Right hindlimb (tissue), 1 donor: Measurements from ENCODE around the gene GRB2.
"Not testable (repeated sequence)": the region's sequence is repeated elsewhere in the genome, so short reads cannot be mapped to it uniquely, and the experiment has no call there.

Source experiments
- DNase-seq: peaks from one replicate; pipeline ENCODE4 v3.0.0-alpha.2; 2018

Gene GRB2

DNA sequence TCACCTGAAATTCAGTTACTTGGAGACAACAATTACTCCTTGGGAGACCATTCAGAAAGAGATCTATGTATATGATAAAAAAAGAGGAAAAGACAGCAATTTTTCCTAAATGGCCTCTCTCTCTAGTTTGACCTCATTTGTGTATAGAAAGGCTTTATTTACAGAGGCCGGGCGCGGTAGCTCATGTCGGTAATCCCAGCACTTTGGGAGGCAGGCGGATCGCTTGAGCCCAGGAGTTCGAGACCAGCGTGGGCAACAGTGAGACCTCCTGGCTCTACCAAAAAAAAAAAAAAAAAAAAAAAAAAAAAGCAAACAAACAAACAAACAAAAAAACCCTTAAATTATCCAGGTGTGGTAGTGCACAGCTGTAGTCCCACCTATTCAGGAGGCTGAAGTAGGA lies 20.7 kb downstream of the GRB2 start:
- no peak for DNase-seq

DNA sequence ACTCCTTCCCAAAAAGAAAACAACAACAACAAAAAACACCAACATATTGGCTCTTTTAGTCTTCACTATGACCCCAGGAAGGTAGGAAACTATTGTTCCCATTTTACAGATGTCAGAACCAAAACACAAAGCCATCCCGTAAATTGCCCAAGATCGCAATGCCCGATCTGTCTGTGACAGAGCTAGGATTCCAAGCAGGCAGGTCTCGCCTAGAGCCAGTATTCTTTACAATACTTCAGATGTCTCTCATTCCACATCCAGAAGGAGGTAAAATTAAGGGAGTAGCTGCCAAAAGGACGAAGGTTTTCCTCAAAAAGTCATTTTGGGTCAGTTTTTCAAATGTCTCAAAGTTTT lies 21.7 kb downstream of the GRB2 start:
- DNase-seq = no peak

GRCh38 chr17:75380750-75381149 lies 24.7 kb downstream of the GRB2 start:
- DNase-seq = no peak

- no peak for DNase-seq
These were observed 25.2 kb downstream of the GRB2 start for GRCh38 chr17:75380315-75380714.

- DNase-seq = not testable (repeated sequence)
These were observed 26.1 kb downstream of the GRB2 start for GRCh38 chr17:75379426-75379825.

DNA sequence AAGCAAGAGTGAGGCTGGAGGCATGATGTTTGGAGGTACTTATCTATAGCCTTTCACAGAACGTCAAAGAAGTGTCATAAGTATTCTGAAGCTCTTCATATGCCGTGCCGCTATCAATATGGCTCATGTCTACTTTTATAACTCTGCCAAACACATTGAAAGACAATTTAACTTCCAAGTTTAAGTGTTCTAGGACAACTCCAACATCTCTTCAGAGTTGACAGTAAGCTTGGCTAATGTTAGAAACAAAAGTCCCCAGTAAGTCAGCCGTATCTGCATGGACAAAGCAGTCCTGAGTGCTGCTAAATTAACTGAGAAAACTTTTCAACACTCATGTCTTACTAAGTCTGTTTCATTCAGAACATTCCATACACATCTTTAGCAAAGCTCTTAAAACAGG lies 32.2 kb downstream of the GRB2 start:
- no peak for DNase-seq

DNA sequence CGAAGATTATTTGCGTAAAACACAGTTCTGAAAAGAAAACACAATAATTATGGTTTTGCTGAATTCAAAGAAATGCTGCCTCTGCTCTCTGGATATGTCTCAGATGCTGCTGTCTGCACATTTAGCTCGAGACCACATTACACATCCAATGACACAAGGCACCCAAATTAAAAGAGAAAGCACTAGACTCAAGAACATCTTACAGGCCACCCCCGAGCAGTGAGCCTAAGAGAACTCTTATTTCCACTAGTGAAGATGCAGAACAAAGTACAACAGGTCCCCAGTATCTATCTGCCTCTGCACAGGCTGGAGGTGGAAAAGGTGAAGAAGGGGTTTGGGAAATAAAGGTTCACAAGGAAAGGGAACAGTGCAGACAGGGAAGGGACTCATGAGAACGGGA lies 33.5 kb downstream of the GRB2 start:
- DNase-seq = no peak

DNA sequence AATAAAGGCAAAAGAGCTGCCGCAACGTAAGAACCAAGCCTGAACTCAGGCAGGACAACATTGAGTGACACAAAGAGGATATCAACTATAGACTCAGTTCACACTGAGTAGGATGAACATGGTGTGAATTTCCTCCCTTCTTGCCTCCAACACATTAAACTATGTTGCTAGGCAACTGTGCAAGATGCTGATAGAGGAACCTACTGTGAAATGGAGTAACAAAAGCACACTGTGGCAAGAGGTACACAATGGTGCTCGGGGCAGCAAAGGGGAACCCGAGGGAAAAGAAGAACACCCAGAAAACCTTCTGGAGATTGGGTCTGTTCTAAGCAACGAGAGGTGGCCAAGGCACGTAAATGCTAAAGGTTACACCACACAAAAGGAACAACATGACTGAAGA lies 34.1 kb downstream of the GRB2 start:
- no peak for DNase-seq

DNA sequence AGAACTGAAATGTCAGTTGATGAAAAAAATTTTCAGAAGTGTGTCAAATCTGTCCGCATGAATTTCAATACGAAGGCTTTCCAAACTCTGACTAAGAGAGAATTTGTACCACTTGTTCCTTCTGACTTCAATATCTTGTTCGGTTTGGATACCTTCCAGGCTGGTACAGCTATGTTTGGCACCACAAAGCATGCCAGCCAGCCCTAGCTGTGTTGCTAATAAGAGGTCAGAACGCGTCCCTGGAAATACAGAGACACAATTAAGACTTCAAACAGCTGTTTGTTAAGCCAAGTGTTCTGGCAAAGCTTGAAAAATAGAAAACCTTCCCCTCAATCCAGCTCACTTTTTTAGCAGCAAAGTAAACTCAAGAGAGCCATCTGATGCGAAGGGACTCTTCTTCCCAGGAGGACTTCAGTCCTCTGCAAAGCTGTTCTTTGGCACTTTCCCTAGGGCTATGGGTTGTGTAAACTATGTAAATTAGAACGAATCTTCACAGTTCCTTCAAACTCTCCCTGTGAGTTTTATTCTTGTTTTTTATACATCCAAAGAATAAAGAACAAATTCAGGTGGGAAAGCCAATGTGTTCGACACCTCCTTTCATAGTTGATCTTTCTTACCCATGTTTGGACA lies 35.1 kb downstream of the GRB2 start:
- DNase-seq = peak; percentile 32

DNA sequence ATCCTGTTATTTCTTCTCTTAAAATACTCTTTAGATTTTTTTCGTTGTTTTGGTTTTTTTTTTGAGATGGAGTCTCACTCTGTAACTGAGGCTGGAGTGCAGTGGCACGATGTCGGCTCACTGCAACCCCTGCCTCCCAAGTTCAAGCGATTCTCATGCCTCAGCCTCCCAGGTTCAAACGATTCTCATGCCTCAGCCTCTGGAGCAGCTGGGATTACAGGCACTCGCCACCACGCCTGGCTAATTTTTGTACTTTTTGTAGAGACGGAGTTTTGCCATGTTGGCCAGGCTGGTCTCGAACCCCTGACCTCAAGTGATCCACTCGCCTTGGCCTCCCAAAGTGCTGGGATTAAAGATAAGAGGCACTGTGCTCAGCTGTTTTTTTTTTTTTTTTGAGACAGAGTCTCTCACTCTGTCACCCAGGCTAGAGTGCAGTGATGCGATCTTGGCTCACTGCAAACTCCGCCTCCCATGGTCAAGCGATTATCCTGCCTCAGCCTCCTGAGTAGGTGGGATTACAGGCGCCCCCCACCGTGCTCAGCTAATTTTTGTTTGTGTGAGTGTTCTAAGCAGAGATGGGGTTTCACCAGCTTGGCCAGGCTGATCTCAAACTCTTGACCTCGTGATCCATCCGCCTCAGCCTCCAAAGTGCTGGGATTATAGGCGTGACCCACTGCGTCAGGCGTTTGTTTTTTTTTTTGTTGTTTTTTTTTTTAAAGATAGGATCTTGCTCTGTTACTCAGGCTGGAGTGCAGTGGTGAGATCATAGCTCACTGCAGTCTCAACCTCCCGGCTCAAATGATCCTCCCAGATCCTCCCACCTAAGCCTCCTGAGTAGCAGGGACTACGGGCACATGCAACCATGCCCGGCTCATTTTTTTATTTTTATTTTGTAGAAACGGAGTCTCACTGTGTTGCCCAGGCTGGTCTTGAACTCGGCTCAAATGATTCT lies 37.4 kb downstream of the GRB2 start:
- not testable (repeated sequence) for DNase-seq

- DNase-seq = no peak
These were observed 38.2 kb downstream of the GRB2 start for GRCh38 chr17:75367312-75367711.

DNA sequence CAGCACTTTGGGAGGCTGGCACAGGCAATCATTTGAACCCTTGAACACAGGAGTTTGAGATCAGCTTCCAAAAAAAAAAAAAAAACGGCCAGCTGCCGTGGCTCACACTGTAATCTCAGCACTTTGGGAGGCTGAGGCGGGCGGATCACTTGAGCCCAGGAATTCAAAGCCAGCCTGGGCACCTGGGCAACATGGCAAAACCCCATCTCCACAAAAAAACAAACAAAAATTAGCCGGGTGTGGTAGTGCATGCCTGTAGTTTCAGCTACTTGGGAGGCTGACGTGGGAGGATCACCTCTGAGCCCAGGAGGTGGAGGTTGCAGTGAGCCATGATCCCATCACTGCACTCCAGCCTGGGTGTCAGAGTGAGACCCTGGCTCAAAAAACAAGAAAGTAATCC lies 39.0 kb downstream of the GRB2 start:
- DNase-seq = no peak

DNA sequence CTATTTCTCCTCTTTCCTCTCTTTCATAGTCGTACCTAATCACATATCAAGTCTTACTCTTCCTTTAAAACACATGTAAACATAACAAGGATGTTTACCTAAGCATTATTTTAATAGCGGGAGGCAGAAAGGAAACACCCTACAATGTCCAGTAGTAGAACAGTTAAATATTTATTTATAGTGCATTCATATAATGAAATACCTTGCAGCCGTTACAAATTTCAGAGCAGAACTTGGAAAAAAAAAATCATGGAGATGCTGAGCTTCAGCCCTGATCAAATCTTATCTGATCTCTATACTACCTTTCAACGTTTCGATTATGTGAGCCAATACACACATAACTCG lies 39.6 kb downstream of the GRB2 start:
- DNase-seq = no peak

GRCh38 chr17:75365009-75365930 lies 40.2 kb downstream of the GRB2 start:
- DNase-seq = no peak

DNA sequence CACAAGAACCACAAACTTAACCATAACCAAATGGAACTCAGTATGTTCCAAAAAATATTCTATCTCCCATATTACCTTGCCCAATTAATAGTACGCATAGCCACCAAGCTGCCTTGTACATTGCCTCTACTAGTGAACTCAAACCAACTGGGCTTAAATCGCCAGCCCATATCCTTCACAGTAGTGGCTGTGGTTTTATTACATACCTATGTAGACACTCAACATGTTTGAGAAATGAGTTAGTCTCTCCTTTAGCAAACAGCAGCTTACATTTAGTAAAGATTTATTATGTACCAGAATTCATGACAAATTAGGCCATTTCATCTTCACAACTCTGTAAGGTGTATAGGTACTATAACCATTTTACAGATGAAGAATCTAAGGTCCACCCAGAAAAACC lies 41.4 kb downstream of the GRB2 start:
- DNase-seq = no peak

DNA sequence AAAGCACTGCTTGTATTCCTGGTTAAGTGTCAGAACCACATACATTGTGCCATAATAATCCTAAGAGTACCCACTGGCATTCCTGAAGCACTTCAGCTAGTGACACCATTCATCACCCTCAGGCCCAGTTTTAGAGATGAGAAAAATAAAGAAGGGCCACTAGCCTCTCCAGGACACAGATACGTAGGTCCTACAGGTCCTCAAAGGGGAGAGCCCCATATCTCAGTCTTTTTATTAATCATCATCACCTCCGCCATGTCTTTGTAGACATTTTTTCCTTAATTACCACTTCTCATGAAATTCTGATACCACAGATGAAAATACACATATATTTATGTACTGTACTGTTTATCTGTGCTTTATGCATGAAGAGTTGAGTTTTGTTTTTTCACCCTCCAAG lies 43.5 kb downstream of the GRB2 start:
- no peak for DNase-seq

DNA sequence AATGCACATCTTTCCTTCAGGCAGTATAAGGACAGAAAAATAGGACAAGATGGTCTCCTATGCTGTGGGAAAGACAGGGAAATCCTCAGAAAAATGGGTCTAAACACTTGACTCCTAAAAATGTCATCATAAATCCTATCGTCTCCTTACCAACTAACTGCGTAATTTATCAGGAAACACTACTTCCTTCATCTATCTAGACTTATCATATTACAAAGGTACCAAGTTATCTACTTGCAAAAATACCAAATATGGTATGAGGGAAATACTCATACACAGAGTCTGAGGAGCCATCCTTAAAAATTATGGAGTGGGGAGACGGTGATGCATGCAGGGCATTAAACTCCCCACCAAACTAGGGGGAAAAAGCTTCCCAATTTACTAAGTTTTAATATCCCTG lies 44.1 kb downstream of the GRB2 start:
- DNase-seq = no peak

DNA sequence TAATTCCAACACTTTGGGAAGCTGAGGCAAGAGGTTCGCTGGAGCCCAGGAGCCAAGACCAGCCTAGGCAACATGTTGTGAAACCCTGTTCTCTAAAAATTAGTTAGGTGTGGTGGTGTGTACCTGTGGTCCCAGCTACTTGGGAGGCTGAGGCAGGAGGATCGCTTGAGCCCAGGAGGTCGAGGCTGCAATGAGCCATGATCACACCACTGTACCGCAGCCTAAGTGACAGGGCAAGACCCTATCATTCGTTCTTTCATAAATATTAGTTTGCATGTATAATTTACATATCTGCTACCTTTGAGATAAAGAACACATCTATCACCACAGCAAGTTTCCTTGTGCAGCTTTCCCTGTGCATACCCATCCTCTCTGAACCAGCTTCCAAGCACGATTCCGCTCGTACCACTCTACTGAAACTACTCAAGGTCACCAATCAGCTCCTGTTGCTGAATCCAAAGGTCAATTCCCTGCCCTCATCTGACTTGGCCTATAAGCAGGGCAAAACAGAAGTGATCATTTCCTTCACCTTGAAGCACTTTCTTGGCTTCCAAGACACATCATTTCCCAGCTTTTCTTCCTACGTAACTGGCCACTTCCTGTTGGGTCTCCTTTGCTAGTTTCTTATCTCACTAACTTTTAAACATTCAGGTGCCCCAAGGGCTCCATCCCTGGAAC lies 49.1 kb downstream of the GRB2 start:
- DNase-seq = no peak

GRCh38 chr17:75353176-75353575 lies 52.3 kb downstream of the GRB2 start:
- no peak for DNase-seq

DNA sequence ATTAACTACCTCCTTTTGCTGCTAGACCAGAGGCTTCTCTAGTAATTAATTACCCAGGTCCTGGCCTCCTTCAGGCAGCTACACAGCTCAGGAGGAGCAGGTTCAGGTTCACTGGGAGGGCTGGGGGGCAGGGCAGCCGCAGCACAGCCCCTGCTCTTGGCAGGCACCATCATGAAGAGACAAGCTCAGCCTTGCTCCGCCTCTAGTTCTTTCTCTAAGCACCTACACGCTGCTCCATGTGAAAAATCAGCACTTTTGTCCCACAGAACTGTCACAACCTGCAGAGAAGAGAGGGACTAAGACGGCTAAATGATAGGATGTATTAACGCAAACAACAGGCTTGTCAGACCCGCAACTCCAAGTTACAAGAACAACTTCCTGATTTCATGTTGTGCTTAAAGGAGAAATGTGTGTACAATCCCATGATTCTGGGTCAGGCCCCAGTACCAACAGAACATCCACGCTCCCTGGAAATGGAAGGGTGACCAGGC lies 53.4 kb downstream of the GRB2 start:
- peak; percentile 29 for DNase-seq

DNA sequence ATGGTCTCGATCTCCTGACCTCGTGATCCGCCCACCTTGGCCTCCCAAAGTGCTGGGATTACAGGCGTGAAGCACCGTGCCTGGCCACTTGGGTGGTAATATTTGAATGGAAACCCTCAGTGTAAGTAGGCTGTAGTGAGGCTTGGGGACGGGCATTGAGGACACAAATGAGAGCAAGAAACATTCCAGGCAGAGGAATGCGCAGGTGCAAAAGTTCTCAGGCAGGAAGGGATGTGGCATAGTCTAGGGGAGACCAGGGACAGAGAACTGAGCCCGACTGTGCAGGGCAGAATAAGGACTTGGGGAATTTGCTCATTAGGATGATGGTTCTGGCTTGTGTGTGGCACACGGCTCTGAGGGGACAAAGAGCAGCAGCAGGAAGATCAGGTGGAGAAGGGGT lies 54.8 kb downstream of the GRB2 start:
- DNase-seq = no peak

DNA sequence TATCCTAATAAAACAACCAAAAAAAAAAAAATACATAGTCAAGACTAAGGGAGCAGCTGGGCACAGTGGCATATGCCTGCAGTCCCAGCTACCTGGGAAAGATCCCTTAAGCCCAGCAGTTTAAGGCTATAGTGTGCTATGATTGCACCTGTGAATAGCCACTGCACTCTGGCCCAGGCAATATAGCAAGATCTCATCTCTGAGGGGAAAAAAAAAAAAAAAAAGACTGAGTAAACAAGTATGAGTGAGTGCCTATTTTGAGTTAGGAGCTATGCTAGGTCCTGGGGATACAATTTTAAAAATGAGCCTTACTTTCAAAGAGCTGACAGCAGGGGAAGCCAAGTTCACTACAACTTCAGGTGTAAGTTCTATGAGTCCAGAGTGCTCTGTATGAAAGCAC lies 55.4 kb downstream of the GRB2 start:
- no peak for DNase-seq

DNA sequence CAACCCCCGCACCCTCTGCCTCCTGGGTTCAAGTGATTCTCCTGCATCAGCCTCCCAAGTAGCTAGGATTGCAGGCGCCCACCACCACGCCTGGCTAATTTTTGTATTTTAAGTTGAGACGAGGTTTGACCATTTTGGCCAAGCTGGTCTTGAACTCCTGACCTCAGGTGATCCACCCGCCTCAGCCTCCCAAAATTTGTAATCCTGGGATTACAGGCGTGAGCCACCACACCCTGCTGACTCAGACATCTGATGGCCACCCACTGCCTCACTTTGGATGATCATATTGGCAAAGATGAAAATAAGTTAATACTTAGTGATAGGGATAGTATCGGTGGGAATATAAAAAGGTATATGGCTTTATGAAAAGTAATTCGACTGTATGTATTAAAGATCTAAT lies 55.9 kb downstream of the GRB2 start:
- no peak for DNase-seq
